K562 (cell line): ENCODE results near the gene FAM184B. TPM values are rescaled to one million over a fixed set of nuclear protein-coding genes. Genes with fewer than 3 reads are reported as not detected.

Experiments
- ATAC-seq: fragments of 200-7000 bp; cut with Tn5 transposase; 3 replicates; pipeline ENCODE4 v1.9.1; 2020; ENCODE audit warnings: moderate library complexity
- BruUV-seq: library from RNA; stranded (reverse); fragments of 400-500 nt; replicated peaks from 2 replicates; lab custom pipeline; 2021; lab: Mats Ljungman, UMichigan
- CTCF ChIA-PET: fragments of 300-600 bp; formaldehyde crosslinking; extraction: SDS; loops from one replicate; lab custom pipeline; 2021; ENCODE audit warnings: low intra/inter-chr PET ratio; lab: Yijun Ruan, JAX
- POLR2A ChIA-PET: fragments of 300-600, 350-650 bp; sonication (Branson Sonifier 250); formaldehyde crosslinking; extraction: SDS; loops from one replicate; lab custom pipeline; 2021; ENCODE audit warnings: antibody characterized with exemption, inconsistent platforms; lab: Yijun Ruan, JAX
- DNase-seq, 4 experiments: peaks; one replicate each; pipeline versions ENCODE4 v3.0.0 to v3.0.0-alpha.2; 2011 to 2018; ENCODE audit warnings: low spot score in 3 of 4, mixed read lengths in 3 of 4; ENCODE audit errors: extremely low read depth in 1 of 4
- FAIRE-seq: peaks from 2 replicates; lab custom pipeline; 2011; peaks lifted over from hg19 to GRCh38; lab: Jason Lieb, UNC
- H2AFZ ChIP-seq: 2 replicates; pipeline ENCODE4 v1.6.0; 2011; ENCODE audit warnings: low read depth, low read length, control low read depth, inconsistent platforms
- H3K27ac ChIP-seq: fragments of 200-600 bp; 3 replicates; pipeline ENCODE4 v1.8.0; 2011; ENCODE audit warnings: low read depth, mild to moderate bottlenecking, control low read depth, inconsistent platforms, low read length, moderate library complexity, mixed read lengths; ENCODE audit errors: extremely low read depth
- H3K27me3 ChIP-seq, 2 experiments: fragments of 300-600 bp in 1 of 2; 2 replicates in 1 of 2; 3 replicates in 1 of 2; pipeline versions ENCODE4 v1.6.0 to v1.8.0; 2011; ENCODE audit warnings: inconsistent platforms in 2 of 2, low read length in 2 of 2, mild to moderate bottlenecking in 1 of 2, mixed read lengths in 1 of 2, moderate library complexity in 1 of 2; ENCODE audit not compliant: control insufficient read depth in 2 of 2, insufficient read depth in 2 of 2
- H3K36me3 ChIP-seq: fragments of 300-600 bp; 3 replicates; pipeline ENCODE4 v1.8.0; 2011; ENCODE audit warnings: mild to moderate bottlenecking, low read length, inconsistent platforms; ENCODE audit not compliant: control insufficient read depth, insufficient read depth
- H3K4me1 ChIP-seq, 2 experiments: fragments of 200-600 bp in 1 of 2; replicated peaks in 1 of 2; 2 replicates in 1 of 2; 3 replicates in 1 of 2; pipeline versions ENCODE4 v1.5.1 to v1.8.0; 2011; ENCODE audit warnings: inconsistent platforms in 2 of 2, low read length in 2 of 2, mild to moderate bottlenecking in 1 of 2, mixed read lengths in 1 of 2, moderate library complexity in 1 of 2; ENCODE audit not compliant: control insufficient read depth in 2 of 2, insufficient read depth in 2 of 2
- H3K4me2 ChIP-seq: 2 replicates; pipeline ENCODE4 v1.6.1; 2011; ENCODE audit warnings: low read length, control low read depth, inconsistent platforms, mixed read lengths; ENCODE audit not compliant: insufficient read depth
- H3K4me3 ChIP-seq: fragments of 200-600 bp; sonication (generic), shearing (Covaris generic); 2 replicates; pipeline ENCODE4 v1.5.1; 2016; ENCODE audit warnings: control low read depth, inconsistent platforms
- H3K79me2 ChIP-seq: fragments of 200-600 bp; 3 replicates; pipeline ENCODE4 v1.8.0; 2011; ENCODE audit warnings: low read length, inconsistent platforms; ENCODE audit not compliant: control insufficient read depth, insufficient read depth
- H3K9ac ChIP-seq, 2 experiments: 2 replicates each; pipeline versions ENCODE4 v1.6.0 to v1.6.1; 2011; ENCODE audit warnings: low read depth in 2 of 2, low read length in 2 of 2, control low read depth in 1 of 2, inconsistent platforms in 1 of 2, mild to moderate bottlenecking in 1 of 2, mixed read lengths in 1 of 2; ENCODE audit not compliant: insufficient read depth in 1 of 2
- H3K9me1 ChIP-seq: one replicate; pipeline ENCODE4 v1.6.0; 2011; ENCODE audit warnings: inconsistent platforms, mild to moderate bottlenecking, low read length, moderate library complexity; ENCODE audit not compliant: control insufficient read depth, insufficient read depth
- H3K9me3 ChIP-seq: replicated peaks from 2 replicates; pipeline ENCODE4 v1.5.1; 2011; ENCODE audit warnings: low read depth, low read length, inconsistent platforms; ENCODE audit not compliant: control insufficient read depth, insufficient read depth
- H4K20me1 ChIP-seq: replicated peaks from 2 replicates; pipeline ENCODE4 v1.6.1; 2011; ENCODE audit warnings: low read length, inconsistent platforms, mixed read lengths; ENCODE audit not compliant: control insufficient read depth, insufficient read depth
- HDAC2 ChIP-seq: fragments of 450-650 bp; IDR thresholded peaks from 2 replicates; pipeline ENCODE4 v1.6.1; 2016; ENCODE audit warnings: mild to moderate bottlenecking
- MBD1 ChIP-seq: fragments of 250-450 bp; sonication (Bioruptor Pico); IDR thresholded peaks from 2 replicates; pipeline ENCODE4 v1.8.0; 2022; ENCODE audit warnings: inconsistent platforms
- MIER1 ChIP-seq: fragments of 450-650 bp; IDR thresholded peaks from 2 replicates; pipeline ENCODE4 v1.6.1; 2016; ENCODE audit warnings: antibody characterized with exemption, mild to moderate bottlenecking, low read depth
- MYNN ChIP-seq, 2 experiments: sonication (generic); formaldehyde crosslinking in 1 of 2; IDR thresholded peaks; 2 replicates each; pipeline versions ENCODE4 v1.5.0 to v1.6.1; 2016 to 2020; ENCODE audit warnings: antibody characterized with exemption in 1 of 2, missing genetic modification reagents in 1 of 2
- NRF1 ChIP-seq, 2 experiments: fragments of 450-650 bp; IDR thresholded peaks in 1 of 2; conservative IDR thresholded peaks in 1 of 2; 2 replicates each; pipeline ENCODE4 v1.6.1; 2014; ENCODE audit warnings: mild to moderate bottlenecking in 2 of 2
- PHB ChIP-seq: fragments of 250-450 bp; sonication (Bioruptor Pico); IDR thresholded peaks from 2 replicates; pipeline ENCODE4 v1.5.0; 2021
- PREB ChIP-seq: sonication (generic); formaldehyde crosslinking; IDR thresholded peaks from 2 replicates; pipeline ENCODE4 v1.8.1; 2023; ENCODE audit warnings: mild to moderate bottlenecking, missing genetic modification reagents
- SAP30 ChIP-seq: fragments of 200-600 bp; sonication (generic); IDR thresholded peaks from 2 replicates; pipeline ENCODE4 v1.6.1; 2012; ENCODE audit warnings: borderline replicate concordance, low read depth, mild to moderate bottlenecking, moderate library complexity, low read length, control low read depth, inconsistent platforms; ENCODE audit not compliant: insufficient read depth, poor library complexity, severe bottlenecking
- SETDB1 ChIP-seq: IDR thresholded peaks from one replicate; pipeline ENCODE4 v1.6.1; 2012; ENCODE audit warnings: low read length, control low read depth, inconsistent platforms
- TGIF2 ChIP-seq: sonication (generic); formaldehyde crosslinking; IDR thresholded peaks from 2 replicates; pipeline ENCODE4 v1.8.1; 2022; ENCODE audit warnings: mild to moderate bottlenecking, missing genetic modification reagents, moderate library complexity
- THRB ChIP-seq: fragments of 450-650 bp; formaldehyde crosslinking; conservative IDR thresholded peaks from 2 replicates; pipeline ENCODE4 v1.4.0; 2022; ENCODE audit warnings: mild to moderate bottlenecking, missing genetic modification characterization
- TSC22D4 ChIP-seq: fragments of 450-650 bp; IDR thresholded peaks from 2 replicates; pipeline ENCODE4 v1.6.1; 2016; ENCODE audit warnings: missing genetic modification characterization, missing biosample characterization, control low read depth
- ZHX1 ChIP-seq: fragments of 150-350 bp; conservative IDR thresholded peaks from 2 replicates; pipeline ENCODE4 v1.6.1; 2014; ENCODE audit warnings: low read length
- ZNF780A ChIP-seq: fragments of 250-450 bp; sonication (Bioruptor Pico); IDR thresholded peaks from 2 replicates; pipeline ENCODE4 v1.5.0; 2021; ENCODE audit warnings: mild to moderate bottlenecking
- WGBS: fragments of 100-300 bp; shearing (Covaris generic); methylation state at CpG from one replicate; pipeline ENCODE4 v1.1.6; 2016; ENCODE audit warnings: low coverage, mixed read lengths; ENCODE audit not compliant: insufficient coverage; ENCODE audit errors: missing lambda C conversion rate; 5-methylcytosine and 5-hydroxymethylcytosine counted together
- in situ Hi-C: fragments of 300-500 bp; cut with MboI; formaldehyde crosslinking; loops from 4 replicates; pipeline ENCODE4 v1.15.0; 2018; ENCODE audit warnings: inconsistent platforms, mixed read lengths
- intact Hi-C: fragments of 100-400 bp; cut with micrococcal nuclease; formaldehyde crosslinking; loops from 2 replicates; pipeline ENCODE4 v1.14.2; 2022
- polyA plus RNA-seq, 8 experiments: library from polyadenylated mRNA; depleted of rRNA in 4 of 8; stranded (reverse) in 5 of 8; unstranded in 3 of 8; fragments of >200 nt; fragmentation: Nextera tagmentation in 2 of 8; fragmentation: Illumina TruSeq in 1 of 8; extraction: Ambion mirVana in 2 of 8; extraction: Trizol in 1 of 8; gene quantifications; 2 replicates each; pipeline versions ENCODE4 v1.2.1 to v1.2.3, GENCODE V29; 2011 to 2014; ENCODE audit warnings: inconsistent platforms in 1 of 8, missing spikeins in 1 of 8
- total RNA-seq, 7 experiments: library from RNA; depleted of rRNA in 6 of 7; stranded (reverse); fragments of >200 nt in 6 of 7; fragmentation: Illumina TruSeq in 2 of 7; extraction: Trizol in 2 of 7; gene quantifications; 2 replicates each; pipeline versions ENCODE4 v1.2.1 to v1.2.3, GENCODE V29; 2011 to 2021; ENCODE audit warnings: low replicate concordance in 1 of 7

The FAM184B gene
- total and polyA plus RNA-seq, 9 of the 15 experiments (the other 6 are each of a cell fraction or from before 2014, with no cell fraction given) = not detected

- BruUV-seq = no TSS peak
- H3K9me3 ChIP-seq = no peaks in the 10 kb centered on the region
- no peak overlapping the region for H3K4me2 ChIP-seq
- no peak for FAIRE-seq
- ChIA-PET POLR2A (no interaction called here), CTCF (no interaction called here)
- intact Hi-C loops (no loop called here), in situ Hi-C loops (loop anchor here (25.0 kb wide), 1 partner anchor 922 kb away; no protein-coding TSS in a partner anchor)
- peaks cover 11 to 13% of the 10 kb centered on the region in 2 experiments; a peak in 4 of 5 replicates for H3K27me3 ChIP-seq
- peaks cover 0 to 20% of the 10 kb centered on the region in 2 experiments; a peak in 3 of 5 replicates for H3K4me1 ChIP-seq
- no peaks in the 10 kb centered on the region for H3K79me2 ChIP-seq
- no peaks in the 10 kb centered on the region for H3K9me1 ChIP-seq
- no peaks in the 10 kb centered on the region for H3K36me3 ChIP-seq
- H2AFZ ChIP-seq = no peak overlapping the region
- no peak overlapping the region for H3K9ac ChIP-seq
- ATAC-seq = no peak
- WGBS = 0% methylated on average over 1 of the region's 1 CpG
- H3K27ac ChIP-seq = no peak overlapping the region
- no peak for DNase-seq
- no peaks in the 10 kb centered on the region for H4K20me1 ChIP-seq
- no peak overlapping the region for H3K4me3 ChIP-seq
- TF ChIP-seq MYNN (IDR thresholded peaks at IDR 0.05) (no peak), MYNN (CRISPR knock-in tag; IDR thresholded peaks at IDR 0.05) (no peak), MIER1 (no peak), PREB (CRISPR knock-in tag) (no peak), TGIF2 (no peak), NRF1 (conservative IDR thresholded peaks at IDR 0.05 in 1 of 2, IDR thresholded peaks at IDR 0.05 in 1 of 2) (no peak), SAP30 (no peak), PHB (no peak), ZHX1 (no peak), THRB (no peak), MBD1 (CRISPR knock-in tag) (no peak), SETDB1 (no peak), ZNF780A (no peak), TSC22D4 (tag) (no peak), HDAC2 (no peak)
Measured at GRCh38 chr4:17665346-17665745, 116.1 kb downstream of the FAM184B start.
